Liver (tissue), 9 donors: ENCODE data around the gene SHB. TPM values are rescaled to one million over a fixed set of nuclear protein-coding genes. Genes with fewer than 3 reads are reported as not detected.

Source experiments
- DNase-seq: peaks from one replicate; pipeline ENCODE4 v3.0.0-alpha.2; 2017; ENCODE audit warnings: low spot score
- H3K27ac ChIP-seq, 2 donors: one replicate each; pipeline ENCODE4 v1.7.0; 2013; ENCODE audit warnings: inconsistent platforms in 2 of 2, low read length in 2 of 2, control low read depth in 1 of 2, low read depth in 1 of 2, mild to moderate bottlenecking in 1 of 2
- H3K27me3 ChIP-seq, 4 donors: one replicate each; pipeline versions ENCODE4 v1.6.1 to v1.7.0; 2013; ENCODE audit warnings: low read length in 3 of 4, inconsistent platforms in 1 of 4, mild to moderate bottlenecking in 1 of 4, moderate library complexity in 1 of 4; ENCODE audit not compliant: control insufficient read depth in 4 of 4, insufficient read depth in 4 of 4
- H3K36me3 ChIP-seq, 4 donors: one replicate each; pipeline versions ENCODE4 v1.6.1 to v1.7.0; 2013; ENCODE audit warnings: low read length in 3 of 4, mild to moderate bottlenecking in 3 of 4, low read depth in 1 of 4, moderate library complexity in 1 of 4; ENCODE audit not compliant: control insufficient read depth in 4 of 4, insufficient read depth in 3 of 4
- H3K4me1 ChIP-seq, 4 donors: one replicate each; pipeline versions ENCODE4 v1.6.1 to v1.7.0; 2013; ENCODE audit warnings: low read length in 3 of 4, mild to moderate bottlenecking in 3 of 4, moderate library complexity in 1 of 4; ENCODE audit not compliant: control insufficient read depth in 4 of 4, insufficient read depth in 4 of 4
- H3K4me3 ChIP-seq, 3 donors: one replicate each; pipeline versions ENCODE4 v1.6.1 to v1.7.0; 2013; ENCODE audit warnings: low read length in 3 of 3, control low read depth in 1 of 3, low read depth in 1 of 3, mild to moderate bottlenecking in 1 of 3
- H3K9ac ChIP-seq, 2 donors: one replicate each; pipeline ENCODE4 v1.7.0; 2013; ENCODE audit warnings: low read length in 2 of 2, mild to moderate bottlenecking in 2 of 2, moderate library complexity in 2 of 2, control low read depth in 1 of 2, low read depth in 1 of 2
- H3K9me3 ChIP-seq, 4 donors: one replicate each; pipeline versions ENCODE4 v1.6.1 to v1.7.0; 2013; ENCODE audit warnings: low read length in 3 of 4; ENCODE audit not compliant: control insufficient read depth in 4 of 4
- EGR1 ChIP-seq, 2 donors: IDR thresholded peaks; 2 replicates each; pipeline ENCODE4 v1.6.1; 2016 to 2018; ENCODE audit warnings: antibody characterized with exemption in 2 of 2, low read depth in 2 of 2
- FOXA1 ChIP-seq: IDR thresholded peaks from 2 replicates; pipeline ENCODE4 v1.6.1; 2016; ENCODE audit warnings: antibody characterized with exemption
- FOXA2 ChIP-seq: IDR thresholded peaks from 2 replicates; pipeline ENCODE4 v1.6.1; 2016; ENCODE audit warnings: antibody characterized with exemption
- GABPA ChIP-seq, 2 donors: IDR thresholded peaks in 1 of 2; conservative IDR thresholded peaks in 1 of 2; 2 replicates each; pipeline ENCODE4 v1.6.1; 2016; ENCODE audit warnings: antibody characterized with exemption in 2 of 2, mild to moderate bottlenecking in 1 of 2, moderate library complexity in 1 of 2
- HNF4A ChIP-seq, 2 donors: conservative IDR thresholded peaks; 2 replicates each; pipeline ENCODE4 v1.6.1; 2016; ENCODE audit warnings: antibody characterized with exemption in 2 of 2, mild to moderate bottlenecking in 2 of 2
- HNF4G ChIP-seq: IDR thresholded peaks from 2 replicates; pipeline ENCODE4 v1.6.1; 2016; ENCODE audit warnings: antibody characterized with exemption
- JUND ChIP-seq, 2 donors: IDR thresholded peaks; 2 replicates each; pipeline ENCODE4 v1.6.1; 2016; ENCODE audit warnings: antibody characterized with exemption in 2 of 2
- NR2F2 ChIP-seq: IDR thresholded peaks from 2 replicates; pipeline ENCODE4 v1.6.1; 2016; ENCODE audit warnings: antibody characterized with exemption
- RAD21 ChIP-seq, 2 donors: IDR thresholded peaks; 2 replicates each; pipeline ENCODE4 v1.6.1; 2016; ENCODE audit warnings: antibody characterized with exemption in 2 of 2, mild to moderate bottlenecking in 2 of 2
- RXRA ChIP-seq, 2 donors: IDR thresholded peaks; 2 replicates each; pipeline ENCODE4 v1.6.1; 2017 to 2018; ENCODE audit warnings: antibody characterized with exemption in 2 of 2, mild to moderate bottlenecking in 1 of 2
- SP1 ChIP-seq: IDR thresholded peaks from 2 replicates; pipeline ENCODE4 v1.6.1; 2018; ENCODE audit warnings: antibody characterized with exemption, mild to moderate bottlenecking
- TAF1 ChIP-seq: conservative IDR thresholded peaks from 2 replicates; pipeline ENCODE4 v1.6.1; 2016; ENCODE audit warnings: antibody characterized with exemption, mild to moderate bottlenecking
- YY1 ChIP-seq: IDR thresholded peaks from 2 replicates; pipeline ENCODE4 v1.6.1; 2016; ENCODE audit warnings: antibody characterized with exemption, mild to moderate bottlenecking
- WGBS: extraction: QIAGEN DNeasy Blood & Tissue Kit; methylation state at CpG from one replicate; pipeline ENCODE4 v1.1.7; 2013; 5-methylcytosine and 5-hydroxymethylcytosine counted together
- polyA plus RNA-seq, 2 donors: library from polyadenylated mRNA; stranded (reverse) in 1 of 2; unstranded in 1 of 2; fragments of 200-250 nt in 1 of 2; fragments of >200 nt in 1 of 2; fragmentation: Nextera tagmentation in 1 of 2; extraction: Ambion mirVana in 1 of 2; gene quantifications; one replicate each; pipeline versions ENCODE4 v1.2.1 to v1.2.3, GENCODE V29; 2013 to 2015
- total RNA-seq, 2 donors: library from RNA; depleted of rRNA; stranded (reverse); fragments of >200 nt; gene quantifications; one replicate each; pipeline ENCODE4 v1.2.3, GENCODE V29; 2014
- TF ChIP-seq, protein P1 (sequence below): IDR thresholded peaks from 2 replicates; pipeline ENCODE4 v1.6.1; 2016; ENCODE audit warnings: antibody characterized with exemption
- TF ChIP-seq, protein P2 (sequence below): IDR thresholded peaks from 2 replicates; pipeline ENCODE4 v1.6.1; 2016; ENCODE audit warnings: antibody characterized with exemption
- TF ChIP-seq, protein P3 (sequence below): IDR thresholded peaks from 2 replicates; pipeline ENCODE4 v1.6.1; 2016; ENCODE audit warnings: antibody characterized with exemption
- TF ChIP-seq, protein P4 (sequence below): IDR thresholded peaks from 2 replicates; pipeline ENCODE4 v1.6.1; 2016; ENCODE audit warnings: antibody characterized with exemption, mild to moderate bottlenecking
- TF ChIP-seq, protein P5 (sequence below): fragments of 150-350 bp; IDR thresholded peaks from 2 replicates; pipeline ENCODE4 v1.5.1; 2017; ENCODE audit warnings: improper control_type of control experiment, low read depth, low read length; ENCODE audit not compliant: missing input control
- donor health status: healthy.
- donor health status: healthy.
- donor health status: healthy.
- donor health status: healthy.
- donor health status: healthy.

Gene SHB
- total and polyA plus RNA-seq, 4 donors = 3.4 to 17.3 (median 7.0) TPM

DNA sequence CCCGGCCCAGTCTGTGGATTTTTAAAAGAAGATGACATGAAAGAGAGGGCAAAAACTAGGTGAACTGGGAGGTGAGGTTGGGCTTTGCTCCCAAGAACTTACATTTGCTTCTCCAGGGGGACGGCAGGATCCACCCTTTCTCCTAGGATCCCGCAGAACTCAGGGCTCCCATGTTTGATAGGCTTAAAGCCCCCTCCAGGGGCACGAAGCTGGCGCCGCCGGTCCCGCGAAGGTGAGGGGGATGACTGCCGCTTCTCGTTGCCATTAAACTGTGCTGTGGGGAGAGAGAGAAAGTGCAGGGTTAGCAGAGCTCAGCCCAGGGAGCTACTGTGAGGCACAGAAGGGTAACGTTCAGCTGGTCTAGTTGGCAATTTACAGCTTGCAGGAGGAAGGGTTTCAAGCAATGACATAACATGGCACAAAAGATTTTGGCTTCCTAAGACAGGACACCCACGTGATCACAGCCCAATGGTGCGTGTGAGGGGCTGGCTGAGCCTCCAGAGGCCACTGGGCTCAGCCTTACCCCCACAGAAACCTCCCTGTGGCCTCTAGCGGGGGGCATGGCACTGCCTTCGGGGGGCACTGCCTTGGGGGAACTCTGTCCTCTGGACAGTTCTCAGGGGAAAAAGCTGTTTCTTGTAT is 113.1 kb downstream of the SHB start:
- Histone ChIP-seq H3K36me3 (peaks cover 3 to 56% (median 26%) of the 10 kb centered on the region in 4 donors), H3K4me3 (no peak overlapping the region), H3K4me1 (no peaks in the 10 kb centered on the region), H3K9ac (no peak overlapping the region), H3K9me3 (no peaks in the 10 kb centered on the region), H3K27ac (no peak overlapping the region), H3K27me3 (no peaks in the 10 kb centered on the region)
- no peak for DNase-seq
- WGBS = 93% methylated on average over 16 of the region's 16 CpGs
- TF ChIP-seq RXRA (IDR thresholded peaks at IDR 0.05) = no peak

DNA sequence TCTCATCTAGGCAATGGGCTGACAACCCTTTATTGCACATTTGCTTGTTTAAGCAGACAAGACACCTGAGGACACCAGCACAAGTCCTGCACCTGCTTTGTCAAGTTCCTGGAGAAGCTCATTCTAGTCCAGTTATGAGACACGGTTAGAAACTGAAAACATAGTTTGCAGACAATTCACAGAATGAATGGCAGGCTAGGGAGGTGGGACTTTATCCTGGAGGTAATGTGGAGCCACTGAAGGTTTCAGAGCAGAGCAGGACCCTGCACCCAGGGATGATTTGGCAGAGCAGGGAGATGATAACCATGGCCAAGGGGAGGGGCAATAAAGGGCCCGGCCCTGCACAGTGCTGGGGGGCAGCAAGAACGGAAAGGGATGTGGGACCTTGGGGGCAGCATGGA is 114.4 kb downstream of the SHB start:
- H3K36me3 ChIP-seq = peaks cover 5 to 64% (median 31%) of the 10 kb centered on the region in 4 donors
- no peaks in the 10 kb centered on the region for H3K9me3 ChIP-seq
- peak overlapping the region in 1 of 2 donors; percentile 8 for H3K27ac ChIP-seq
- no peak overlapping the region for H3K4me3 ChIP-seq
- no peaks in the 10 kb centered on the region for H3K4me1 ChIP-seq
- H3K9ac ChIP-seq = no peak overlapping the region
- DNase-seq = no peak
- no peaks in the 10 kb centered on the region for H3K27me3 ChIP-seq
- 71% methylated on average over 3 of the region's 3 CpGs for WGBS
- no peak for TF ChIP-seq RXRA (IDR thresholded peaks at IDR 0.05)
- TF ChIP-seq, protein P1, sequence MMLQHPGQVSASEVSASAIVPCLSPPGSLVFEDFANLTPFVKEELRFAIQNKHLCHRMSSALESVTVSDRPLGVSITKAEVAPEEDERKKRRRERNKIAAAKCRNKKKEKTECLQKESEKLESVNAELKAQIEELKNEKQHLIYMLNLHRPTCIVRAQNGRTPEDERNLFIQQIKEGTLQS = no peak
- no peak for TF ChIP-seq RAD21 (IDR thresholded peaks at IDR 0.05)
- TF ChIP-seq, protein P2, sequence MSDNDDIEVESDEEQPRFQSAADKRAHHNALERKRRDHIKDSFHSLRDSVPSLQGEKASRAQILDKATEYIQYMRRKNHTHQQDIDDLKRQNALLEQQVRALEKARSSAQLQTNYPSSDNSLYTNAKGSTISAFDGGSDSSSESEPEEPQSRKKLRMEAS = no peak
- TF ChIP-seq EGR1 (IDR thresholded peaks at IDR 0.05; ENCODE audit: low read depth in 2 of 2) = no peak
- TF ChIP-seq, protein P3, sequence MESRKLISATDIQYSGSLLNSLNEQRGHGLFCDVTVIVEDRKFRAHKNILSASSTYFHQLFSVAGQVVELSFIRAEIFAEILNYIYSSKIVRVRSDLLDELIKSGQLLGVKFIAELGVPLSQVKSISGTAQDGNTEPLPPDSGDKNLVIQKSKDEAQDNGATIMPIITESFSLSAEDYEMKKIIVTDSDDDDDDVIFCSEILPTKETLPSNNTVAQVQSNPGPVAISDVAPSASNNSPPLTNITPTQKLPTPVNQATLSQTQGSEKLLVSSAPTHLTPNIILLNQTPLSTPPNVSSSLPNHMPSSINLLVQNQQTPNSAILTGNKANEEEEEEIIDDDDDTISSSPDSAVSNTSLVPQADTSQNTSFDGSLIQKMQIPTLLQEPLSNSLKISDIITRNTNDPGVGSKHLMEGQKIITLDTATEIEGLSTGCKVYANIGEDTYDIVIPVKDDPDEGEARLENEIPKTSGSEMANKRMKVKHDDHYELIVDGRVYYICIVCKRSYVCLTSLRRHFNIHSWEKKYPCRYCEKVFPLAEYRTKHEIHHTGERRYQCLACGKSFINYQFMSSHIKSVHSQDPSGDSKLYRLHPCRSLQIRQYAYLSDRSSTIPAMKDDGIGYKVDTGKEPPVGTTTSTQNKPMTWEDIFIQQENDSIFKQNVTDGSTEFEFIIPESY = no peak
- no peak for TF ChIP-seq GABPA (IDR thresholded peaks at IDR 0.05 in 1 of 2, conservative IDR thresholded peaks at IDR 0.05 in 1 of 2)
- TF ChIP-seq JUND (IDR thresholded peaks at IDR 0.05) = no peak
- no peak for TF ChIP-seq HNF4G
- no peak for TF ChIP-seq SP1
- TF ChIP-seq, protein P4, sequence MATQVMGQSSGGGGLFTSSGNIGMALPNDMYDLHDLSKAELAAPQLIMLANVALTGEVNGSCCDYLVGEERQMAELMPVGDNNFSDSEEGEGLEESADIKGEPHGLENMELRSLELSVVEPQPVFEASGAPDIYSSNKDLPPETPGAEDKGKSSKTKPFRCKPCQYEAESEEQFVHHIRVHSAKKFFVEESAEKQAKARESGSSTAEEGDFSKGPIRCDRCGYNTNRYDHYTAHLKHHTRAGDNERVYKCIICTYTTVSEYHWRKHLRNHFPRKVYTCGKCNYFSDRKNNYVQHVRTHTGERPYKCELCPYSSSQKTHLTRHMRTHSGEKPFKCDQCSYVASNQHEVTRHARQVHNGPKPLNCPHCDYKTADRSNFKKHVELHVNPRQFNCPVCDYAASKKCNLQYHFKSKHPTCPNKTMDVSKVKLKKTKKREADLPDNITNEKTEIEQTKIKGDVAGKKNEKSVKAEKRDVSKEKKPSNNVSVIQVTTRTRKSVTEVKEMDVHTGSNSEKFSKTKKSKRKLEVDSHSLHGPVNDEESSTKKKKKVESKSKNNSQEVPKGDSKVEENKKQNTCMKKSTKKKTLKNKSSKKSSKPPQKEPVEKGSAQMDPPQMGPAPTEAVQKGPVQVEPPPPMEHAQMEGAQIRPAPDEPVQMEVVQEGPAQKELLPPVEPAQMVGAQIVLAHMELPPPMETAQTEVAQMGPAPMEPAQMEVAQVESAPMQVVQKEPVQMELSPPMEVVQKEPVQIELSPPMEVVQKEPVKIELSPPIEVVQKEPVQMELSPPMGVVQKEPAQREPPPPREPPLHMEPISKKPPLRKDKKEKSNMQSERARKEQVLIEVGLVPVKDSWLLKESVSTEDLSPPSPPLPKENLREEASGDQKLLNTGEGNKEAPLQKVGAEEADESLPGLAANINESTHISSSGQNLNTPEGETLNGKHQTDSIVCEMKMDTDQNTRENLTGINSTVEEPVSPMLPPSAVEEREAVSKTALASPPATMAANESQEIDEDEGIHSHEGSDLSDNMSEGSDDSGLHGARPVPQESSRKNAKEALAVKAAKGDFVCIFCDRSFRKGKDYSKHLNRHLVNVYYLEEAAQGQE = no peak
- TF ChIP-seq TAF1 = no peak
- no peak for TF ChIP-seq YY1
- TF ChIP-seq NR2F2 = no peak
- TF ChIP-seq HNF4A (conservative IDR thresholded peaks at IDR 0.05) = no peak
- TF ChIP-seq FOXA1 = no peak
- TF ChIP-seq, protein P5, sequence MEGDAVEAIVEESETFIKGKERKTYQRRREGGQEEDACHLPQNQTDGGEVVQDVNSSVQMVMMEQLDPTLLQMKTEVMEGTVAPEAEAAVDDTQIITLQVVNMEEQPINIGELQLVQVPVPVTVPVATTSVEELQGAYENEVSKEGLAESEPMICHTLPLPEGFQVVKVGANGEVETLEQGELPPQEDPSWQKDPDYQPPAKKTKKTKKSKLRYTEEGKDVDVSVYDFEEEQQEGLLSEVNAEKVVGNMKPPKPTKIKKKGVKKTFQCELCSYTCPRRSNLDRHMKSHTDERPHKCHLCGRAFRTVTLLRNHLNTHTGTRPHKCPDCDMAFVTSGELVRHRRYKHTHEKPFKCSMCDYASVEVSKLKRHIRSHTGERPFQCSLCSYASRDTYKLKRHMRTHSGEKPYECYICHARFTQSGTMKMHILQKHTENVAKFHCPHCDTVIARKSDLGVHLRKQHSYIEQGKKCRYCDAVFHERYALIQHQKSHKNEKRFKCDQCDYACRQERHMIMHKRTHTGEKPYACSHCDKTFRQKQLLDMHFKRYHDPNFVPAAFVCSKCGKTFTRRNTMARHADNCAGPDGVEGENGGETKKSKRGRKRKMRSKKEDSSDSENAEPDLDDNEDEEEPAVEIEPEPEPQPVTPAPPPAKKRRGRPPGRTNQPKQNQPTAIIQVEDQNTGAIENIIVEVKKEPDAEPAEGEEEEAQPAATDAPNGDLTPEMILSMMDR = no peak
- TF ChIP-seq FOXA2 = no peak
